Measurements from ENCODE around the gene ATP7A.

GRCh38 chrX:77893713-77894112 lies 16.8 kb upstream of the ATP7A start:
- TF ChIP-seq SP1 (CRISPR knock-in tag; IDR thresholded peaks at IDR 0.05) (no peak), HDAC3 (IDR thresholded peaks at IDR 0.05; ENCODE audit: borderline replicate concordance, partially characterized antibody) (no peak), ARID3A (IDR thresholded peaks at IDR 0.05; ENCODE audit: borderline replicate concordance, low read depth, low read length) (no peak), LCOR (CRISPR knock-in tag; IDR thresholded peaks at IDR 0.05) (no peak), STAT5B (CRISPR knock-in tag; IDR thresholded peaks at IDR 0.05) (no peak), ILK (tag; IDR thresholded peaks at IDR 0.05; ENCODE audit: borderline replicate concordance, low read depth) (no peak), POLR2G (IDR thresholded peaks at IDR 0.05; ENCODE audit: low read depth, low read length) (no peak), ZNF740 (CRISPR knock-in tag; IDR thresholded peaks at IDR 0.05) (no peak), ZNF740 (tag; IDR thresholded peaks at IDR 0.05) (no peak), ELF4 (CRISPR knock-in tag; IDR thresholded peaks at IDR 0.05) (no peak), HNRNPH1 (optimal IDR thresholded peaks at IDR 0.05; ENCODE audit: low read depth, low read length) (no peak), ZNF24 (IDR thresholded peaks at IDR 0.05) (no peak), PCBP1 (IDR thresholded peaks at IDR 0.05; ENCODE audit: low read depth, low read length, poor library complexity, severe bottlenecking) (no peak), ZNF239 (CRISPR knock-in tag; IDR thresholded peaks at IDR 0.05) (no peak), CTCF (IDR thresholded peaks at IDR 0.05 in 2 of 3, conservative IDR thresholded peaks at IDR 0.05 in 1 of 3; ENCODE audit: insufficient read depth in 2 of 3, low read depth in 1 of 3, low read length in 3 of 3) (no peak)

Data from K562 (cell line).